ENCODE data around the gene DDAH1. TPM values are rescaled to one million over a fixed set of nuclear protein-coding genes. Genes with fewer than 3 reads are reported as not detected.

The DDAH1 gene
- total and polyA plus RNA-seq, 2 experiments from 2014 or later, result 29.4 to 41.7 TPM

GRCh38 chr1:85368073-85368770 lies 96.7 kb downstream of the DDAH1 start:
- no peak for DNase-seq (ENCODE audit: low spot score)
- no peaks in the 10 kb centered on the region for H3K36me3 ChIP-seq (ENCODE audit: insufficient read depth)
- H3K4me1 ChIP-seq (ENCODE audit: insufficient read depth), result 0 out of 2 replicates have a peak, but pooled peaks cover 2% of the 10 kb centered on the region
- no peak overlapping the region for H3K4me3 Mint-ChIP-seq
- no peak overlapping the region for H3K4me2 ChIP-seq
- no peaks in the 10 kb centered on the region for H4K20me1 ChIP-seq (replicated peaks; ENCODE audit: insufficient read depth)
- H3K27me3 ChIP-seq (ENCODE audit: insufficient read depth), result no peaks in the 10 kb centered on the region
- no peak overlapping the region for H2AFZ ChIP-seq
- TF ChIP-seq NANOG (IDR thresholded peaks at IDR 0.05; ENCODE audit: borderline replicate concordance), result no peak
- TF ChIP-seq CTCF (conservative IDR thresholded peaks at IDR 0.05; ENCODE audit: low read depth in 2 of 2), result no peak
- no peak for TF ChIP-seq JUNB (IDR thresholded peaks at IDR 0.05; ENCODE audit: unreplicated experiment)
- no peak for TF ChIP-seq STAT1 (IDR thresholded peaks at IDR 0.05; ENCODE audit: unreplicated experiment)
- no peak for TF ChIP-seq EZH2phosphoT487 (IDR thresholded peaks at IDR 0.05; ENCODE audit: unreplicated experiment)
- no peak for TF ChIP-seq CREB1 (CRISPR knock-in tag; IDR thresholded peaks at IDR 0.05; ENCODE audit: low read depth)
- TF ChIP-seq REST (IDR thresholded peaks at IDR 0.05; ENCODE audit: unreplicated experiment), result no peak
- no peak for TF ChIP-seq EZH2 (IDR thresholded peaks at IDR 0.05; ENCODE audit: low read depth, unreplicated experiment)
- no peak for TF ChIP-seq POLR2AphosphoS5 (IDR thresholded peaks at IDR 0.05; ENCODE audit: low read depth)
- no peak for TF ChIP-seq ZNF114 (CRISPR knock-in tag; IDR thresholded peaks at IDR 0.05)
- no peak for TF ChIP-seq ZNF462 (CRISPR knock-in tag; IDR thresholded peaks at IDR 0.05)
- TF ChIP-seq ZNF331 (CRISPR knock-in tag; IDR thresholded peaks at IDR 0.05; ENCODE audit: low read depth), result no peak
- TF ChIP-seq ETS1 (IDR thresholded peaks at IDR 0.05), result no peak
- H3K9me3 Mint-ChIP-seq, result no peaks in the 10 kb centered on the region
- no peak overlapping the region for H3K27ac Mint-ChIP-seq
- no peaks in the 10 kb centered on the region for H3F3A ChIP-seq (replicated peaks; ENCODE audit: low read depth)
- H3K9me2 ChIP-seq (ENCODE audit: insufficient read depth), result no peaks in the 10 kb centered on the region
- H3K4me1 Mint-ChIP-seq, result peaks cover 8% of the 10 kb centered on the region; the same call in 2 of the 3 replicates
- no peaks in the 10 kb centered on the region for H3K27me3 Mint-ChIP-seq (ENCODE audit: insufficient read depth, low read depth, poor library complexity)
- no peak overlapping the region for H3K4me3 ChIP-seq
- H3K79me2 ChIP-seq (replicated peaks; ENCODE audit: insufficient read depth), result no peaks in the 10 kb centered on the region
- ATAC-seq, result no peak
- H3K36me3 Mint-ChIP-seq (ENCODE audit: low read depth), result no peaks in the 10 kb centered on the region
- no peak overlapping the region for H3K27ac ChIP-seq (ENCODE audit: low read depth)

Measured in GM23338 (cell line).